K562 (cell line): ENCODE measurements around the gene FAM20C. TPM values are rescaled to one million over a fixed set of nuclear protein-coding genes. Genes with fewer than 3 reads are reported as not detected.

Source experiments
- CHCHD3 ChIP-seq: fragments of 250-450 bp; sonication (Bioruptor Pico); IDR thresholded peaks from 2 replicates; pipeline ENCODE4 v2.1.2; 2022; ENCODE audit warnings: mild to moderate bottlenecking
- CHD7 ChIP-seq: fragments of 200-600 bp; sonication (generic); IDR thresholded peaks from one replicate; pipeline ENCODE4 v1.6.1; 2012; ENCODE audit warnings: mild to moderate bottlenecking, low read depth, low read length, inconsistent platforms
- EP300 ChIP-seq: IDR thresholded peaks from 2 replicates; pipeline ENCODE4 v1.6.1; 2012; ENCODE audit warnings: low read length, improper control_type of control experiment
- ETV1 ChIP-seq: fragments of 450-650 bp; conservative IDR thresholded peaks from 2 replicates; pipeline ENCODE4 v1.6.1; 2016; ENCODE audit warnings: missing genetic modification characterization, control low read depth, low read depth, missing compliant biosample characterization
- RREB1 ChIP-seq: fragments of 250-450 bp; sonication (Bioruptor Pico); IDR thresholded peaks from 2 replicates; pipeline ENCODE4 v1.4.0; 2020
- polyA plus RNA-seq, 8 experiments: library from polyadenylated mRNA; depleted of rRNA in 4 of 8; stranded (reverse) in 5 of 8; unstranded in 3 of 8; fragments of >200 nt; fragmentation: Nextera tagmentation in 2 of 8; fragmentation: Illumina TruSeq in 1 of 8; extraction: Ambion mirVana in 2 of 8; extraction: Trizol in 1 of 8; gene quantifications; 2 replicates each; pipeline versions ENCODE4 v1.2.1 to v1.2.3, GENCODE V29; 2011 to 2014; ENCODE audit warnings: inconsistent platforms in 1 of 8, missing spikeins in 1 of 8
- total RNA-seq, 7 experiments: library from RNA; depleted of rRNA in 6 of 7; stranded (reverse); fragments of >200 nt in 6 of 7; fragmentation: Illumina TruSeq in 2 of 7; extraction: Trizol in 2 of 7; gene quantifications; 2 replicates each; pipeline versions ENCODE4 v1.2.1 to v1.2.3, GENCODE V29; 2011 to 2021; ENCODE audit warnings: low replicate concordance in 1 of 7

Gene FAM20C
- total and polyA plus RNA-seq, 9 of the 15 experiments (the other 6 are each of a cell fraction or from before 2014, with no cell fraction given): 0.09 TPM; not detected in 8

GRCh38 chr7:220151-220841, 27.9 kb downstream of the FAM20C start (continued):
- no peak for TF ChIP-seq CHD7
- TF ChIP-seq CHCHD3 (CRISPR knock-in tag): no peak
- TF ChIP-seq ETV1 (tag): no peak
- TF ChIP-seq RREB1 (CRISPR knock-in tag): no peak
- TF ChIP-seq EP300: no peak
